Omental fat pad (tissue), 4 donors: ENCODE measurements around the gene SLX4. TPM values are rescaled to one million over a fixed set of nuclear protein-coding genes. Genes with fewer than 3 reads are reported as not detected.
A peak's percentile ranks its signal among the peaks of the same experiment; 100 is the strongest.

Experiments used
- ATAC-seq: fragments of 150-250 bp; one replicate; pipeline ENCODE4 v1.9.1; 2016; ENCODE audit warnings: mild to moderate bottlenecking, moderate library complexity; ENCODE audit not compliant: low FRiP score
- DNase-seq: peaks from one replicate; pipeline ENCODE4 v3.0.0-alpha.2; 2019; ENCODE audit warnings: low spot score
- CTCF ChIP-seq, 3 donors: fragments of 450-650 bp; IDR thresholded peaks; one replicate each; pipeline ENCODE4 v1.5.1; 2016 to 2017; ENCODE audit warnings: antibody characterized with exemption in 3 of 3, mild to moderate bottlenecking in 3 of 3, moderate library complexity in 2 of 3
- total RNA-seq, 4 donors: library from RNA; depleted of rRNA; stranded (reverse); fragments of >200 nt; gene quantifications; one replicate each; pipeline ENCODE4 v1.1.0, GENCODE V29; 2016

The SLX4 gene
- total RNA-seq, 4 donors from 2014 or later: 2.9 to 4.4 (median 3.3) TPM

DNA sequence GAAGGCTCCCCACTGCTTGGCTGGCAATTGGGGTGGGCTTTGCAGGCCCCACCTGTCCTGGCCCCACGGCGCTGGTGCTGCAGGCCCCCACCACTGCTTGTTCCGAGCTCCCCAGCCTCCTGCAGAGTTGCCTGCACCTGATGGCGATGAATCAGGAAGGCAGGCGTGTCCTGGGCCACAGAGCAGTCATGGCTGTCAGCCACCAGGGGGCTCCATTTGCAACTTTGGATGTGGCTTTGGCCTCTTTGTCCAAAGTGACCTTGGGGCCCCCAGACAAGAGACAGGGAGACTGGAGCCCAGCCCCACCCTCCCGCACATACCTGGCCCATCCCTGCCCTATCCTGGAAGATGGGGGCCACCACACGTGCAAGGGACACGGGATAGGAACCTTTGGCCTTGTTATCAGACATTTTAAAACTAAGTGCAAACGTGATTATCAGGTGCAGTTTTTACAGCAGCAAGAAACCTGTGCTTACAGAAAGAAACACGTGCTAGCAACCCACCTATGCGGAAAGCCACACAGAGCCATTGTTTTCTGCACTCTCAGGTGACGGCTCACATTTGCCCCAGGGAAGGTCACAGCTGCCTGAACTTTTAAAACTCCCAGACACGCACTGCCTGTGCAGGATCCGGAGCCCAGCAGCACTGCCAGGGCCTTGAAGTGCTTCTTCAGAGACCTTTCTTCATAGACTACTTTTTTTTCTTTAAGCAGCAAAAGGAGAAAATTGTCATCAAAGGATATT lies 43.0 kb upstream of the SLX4 start, which contains the start of gene DNASE1:
Gene DNASE1, plus strand, starts transcription at position 443 of the 743 bp plus-strand sequence. CDS start 683 bp downstream, outside the sequence.
- DNase-seq (no peak), ATAC-seq (no peak)
- no peak for TF ChIP-seq CTCF (IDR thresholded peaks at IDR 0.05)

GRCh38 chr16:3652373-3653195 lies 41.2 kb upstream of the SLX4 start:
- ATAC-seq: no peak
- DNase-seq: peak; percentile 7
- TF ChIP-seq CTCF (IDR thresholded peaks at IDR 0.05): no peak

DNA sequence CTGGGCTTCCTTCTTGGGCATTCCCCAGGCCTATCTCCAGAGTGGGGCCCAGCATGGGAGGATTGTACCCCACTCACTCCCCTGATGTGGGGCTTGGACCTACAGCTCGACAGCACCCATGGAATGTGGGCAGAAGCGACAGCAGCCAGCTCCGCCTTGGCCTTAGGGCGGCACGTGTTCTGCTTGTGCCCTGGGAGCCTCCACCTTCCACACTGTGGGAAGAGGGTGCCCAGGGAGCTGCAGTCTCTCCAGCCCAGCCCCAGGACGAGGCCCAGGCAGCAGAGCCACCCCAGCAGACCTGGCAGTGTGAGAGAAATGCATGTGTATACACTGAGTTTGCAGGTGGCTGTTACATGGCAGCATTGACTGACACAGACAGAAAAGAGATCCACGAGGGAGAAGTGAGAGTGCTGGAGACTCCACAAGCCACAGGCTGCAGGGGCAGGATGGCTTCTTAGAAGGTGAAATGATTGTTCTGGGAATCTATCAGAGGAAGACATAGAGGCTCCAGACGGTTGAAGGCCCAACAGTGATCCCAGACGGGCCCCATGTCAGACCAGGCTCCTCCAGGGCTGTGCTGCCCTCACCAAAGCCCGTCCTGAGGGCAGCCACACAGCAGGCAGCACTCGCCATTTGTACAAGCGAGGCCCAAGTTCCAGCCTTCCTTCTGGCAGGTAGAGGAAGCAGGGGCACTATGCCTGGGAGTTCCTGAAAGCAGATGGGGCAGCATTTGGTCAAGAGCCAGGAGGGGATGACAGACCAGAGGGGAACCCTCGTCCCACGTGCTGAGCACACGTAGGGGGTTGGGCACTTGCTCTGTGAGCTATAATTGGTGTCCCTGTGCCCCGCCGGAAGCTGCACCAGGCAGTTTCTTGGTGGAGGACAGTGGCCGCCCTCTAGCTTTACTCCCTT lies 40.3 kb upstream of the SLX4 start:
- no peak for ATAC-seq
- no peak for TF ChIP-seq CTCF (IDR thresholded peaks at IDR 0.05)

GRCh38 chr16:3650631-3651265 lies 39.3 kb upstream of the SLX4 start:
- ATAC-seq (no peak), DNase-seq (peak; percentile 14)
- no peak for TF ChIP-seq CTCF (IDR thresholded peaks at IDR 0.05)

More for the DNA sequence above, 40.3 kb upstream of the SLX4 start:
- DNase-seq: no peak

DNA sequence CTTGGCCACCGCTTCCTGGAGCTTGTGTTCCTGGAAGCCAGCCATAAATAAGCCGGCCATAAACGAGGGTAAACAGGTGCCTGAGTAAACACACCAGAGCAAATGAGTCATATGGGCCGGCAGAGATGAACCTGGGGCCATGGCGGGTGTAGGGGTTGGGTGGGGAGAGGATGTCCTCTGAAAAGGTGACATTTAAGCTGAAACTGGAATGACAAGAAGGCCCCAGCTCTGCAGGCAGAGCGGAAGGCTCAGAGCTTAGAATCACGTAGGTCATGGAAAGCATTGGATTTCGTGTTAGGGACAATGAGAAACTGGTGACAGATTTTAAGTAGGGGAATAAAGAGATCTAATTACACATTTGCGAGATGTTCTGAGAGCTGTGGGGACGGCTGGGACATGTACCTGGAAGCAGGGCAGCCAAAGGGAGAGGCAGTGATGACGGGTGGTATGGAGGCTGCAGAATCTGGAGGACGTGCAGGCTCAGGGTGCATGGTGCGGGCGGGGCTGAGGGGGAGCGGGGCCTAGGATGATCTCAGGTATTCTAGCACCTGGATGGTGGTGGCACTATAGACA lies 35.0 kb upstream of the SLX4 start:
- no peak for TF ChIP-seq CTCF (IDR thresholded peaks at IDR 0.05)
- DNase-seq (no peak), ATAC-seq (no peak)
